ENCODE measurements around the gene PSMD6. TPM values are rescaled to one million over a fixed set of nuclear protein-coding genes. Genes with fewer than 3 reads are reported as not detected.

Gene PSMD6
- total and polyA plus RNA-seq, 9 of the 15 experiments (the other 6 are each of a cell fraction or from before 2014, with no cell fraction given): 78.2 to 133 (median 113) TPM

- ATAC-seq: no peak
- Histone ChIP-seq H3K27ac (ENCODE audit: extremely low read depth, low read depth, low read length) (no peak overlapping the region), H3K36me3 (ENCODE audit: control insufficient read depth, insufficient read depth, low read length) (no peaks in the 10 kb centered on the region), H3K9me3 (replicated peaks; ENCODE audit: control insufficient read depth, insufficient read depth, low read depth, low read length) (no peaks in the 10 kb centered on the region), H3K27me3 (ENCODE audit: control insufficient read depth in 2 of 2, insufficient read depth in 2 of 2, low read length in 2 of 2) (no peaks in the 10 kb centered on the region; a peak in 1 of 5 replicates), H3K79me2 (ENCODE audit: control insufficient read depth, insufficient read depth, low read length) (no peaks in the 10 kb centered on the region), H3K4me1 (replicated peaks in 1 of 2; ENCODE audit: control insufficient read depth in 2 of 2, insufficient read depth in 2 of 2, low read length in 2 of 2) (peaks cover 0 to 3% of the 10 kb centered on the region in 2 experiments; a peak in 1 of 5 replicates), H3K9ac (ENCODE audit: insufficient read depth in 1 of 2, low read depth in 2 of 2, low read length in 2 of 2) (no peak overlapping the region), H2AFZ (ENCODE audit: low read depth, low read length) (no peak overlapping the region), H3K4me3 (no peak overlapping the region), H4K20me1 (replicated peaks; ENCODE audit: control insufficient read depth, insufficient read depth, low read length) (no peaks in the 10 kb centered on the region), H3K4me2 (ENCODE audit: insufficient read depth, low read length) (no peak overlapping the region), H3K9me1 (ENCODE audit: control insufficient read depth, insufficient read depth, low read length) (no peaks in the 10 kb centered on the region)
- in situ Hi-C loops (cut with MboI): no loop called here
- no peak for TF ChIP-seq NFIC (IDR thresholded peaks at IDR 0.05)
- TF ChIP-seq ZBTB11 (CRISPR knock-in tag; IDR thresholded peaks at IDR 0.05): peak in 1 of 3 experiments; percentile 53; a peak in 1 of 6 replicates
- no peak for FAIRE-seq
- intact Hi-C loops (cut with micrococcal nuclease): loop anchor here (5.0 kb wide), 1 partner anchor 429 kb away; no protein-coding TSS in a partner anchor
- ChIA-PET POLR2A (no interaction called here), CTCF (ENCODE audit: low intra/inter-chr PET ratio) (interaction anchor here (1.3 kb wide), 1 partner anchor 451 kb away, joined by 6 read pairs; no protein-coding TSS in a partner anchor)
- BruUV-seq (replicated peaks): no TSS peak
- WGBS (ENCODE audit: insufficient coverage, low coverage, missing lambda C conversion rate): 0% methylated on average over 2 of the region's 2 CpGs
- DNase-seq (ENCODE audit: extremely low read depth in 1 of 4, low spot score in 3 of 4): no peak
Measured at GRCh38 chr3:64033069-64033468, 9.8 kb upstream of the PSMD6 start.

Data from K562 (cell line).